GM23338 (cell line): Measurements from ENCODE around the gene LRMDA. TPM values are rescaled to one million over a fixed set of nuclear protein-coding genes. Genes with fewer than 3 reads are reported as not detected.

ENCODE experiments used
- ATAC-seq: fragments of 200-7000 bp; cut with Tn5 transposase; 3 replicates; pipeline ENCODE4 v1.9.1; 2020
- DNase-seq: peaks from one replicate; pipeline ENCODE4 v3.0.0-alpha.2; 2015; ENCODE audit warnings: low spot score
- H2AFZ ChIP-seq: fragments of 200-600 bp; sonication (generic); 2 replicates; pipeline ENCODE4 v1.8.0; 2016; ENCODE audit warnings: antibody characterized with exemption, mild to moderate bottlenecking, moderate library complexity
- H3F3A ChIP-seq: fragments of 200-600 bp; sonication (generic); replicated peaks from 2 replicates; pipeline ENCODE4 v1.8.0; 2017; ENCODE audit warnings: antibody characterized with exemption, mixed run types, low read depth
- H3K27ac ChIP-seq: fragments of 200-600 bp; sonication (generic); 2 replicates; pipeline ENCODE4 v1.6.1; 2016; ENCODE audit warnings: low read depth
- H3K27me3 ChIP-seq: fragments of 200-600 bp; sonication (generic); 2 replicates; pipeline ENCODE4 v1.8.0; 2016; ENCODE audit warnings: mild to moderate bottlenecking, mixed run types, moderate library complexity; ENCODE audit not compliant: insufficient read depth
- H3K36me3 ChIP-seq: fragments of 200-600 bp; sonication (generic); 2 replicates; pipeline ENCODE4 v1.8.0; 2016; ENCODE audit warnings: mild to moderate bottlenecking; ENCODE audit not compliant: insufficient read depth
- H3K4me1 ChIP-seq: fragments of 200-600 bp; sonication (generic); 2 replicates; pipeline ENCODE4 v1.8.0; 2016; ENCODE audit warnings: mild to moderate bottlenecking, moderate library complexity; ENCODE audit not compliant: insufficient read depth
- H3K4me2 ChIP-seq: fragments of 200-600 bp; sonication (generic); 2 replicates; pipeline ENCODE4 v1.7.1; 2017; ENCODE audit warnings: mixed run types
- H3K4me3 ChIP-seq: fragments of 200-600 bp; sonication (generic); 2 replicates; pipeline ENCODE4 v1.6.1; 2016; ENCODE audit warnings: mixed run types
- H3K79me2 ChIP-seq: fragments of 200-600 bp; sonication (generic); replicated peaks from 2 replicates; pipeline ENCODE4 v1.8.0; 2017; ENCODE audit warnings: mild to moderate bottlenecking; ENCODE audit not compliant: insufficient read depth
- H3K9me2 ChIP-seq: fragments of 200-600 bp; sonication (generic); 2 replicates; pipeline ENCODE4 v1.8.0; 2017; ENCODE audit not compliant: insufficient read depth
- H4K20me1 ChIP-seq: fragments of 200-600 bp; sonication (generic); replicated peaks from 2 replicates; pipeline ENCODE4 v1.8.0; 2017; ENCODE audit warnings: mild to moderate bottlenecking; ENCODE audit not compliant: insufficient read depth
- H3K27ac Mint-ChIP-seq: 2 replicates; pipeline ENCODE4 v1.8.0; 2020; ENCODE audit warnings: inconsistent platforms, mild to moderate bottlenecking, moderate library complexity, mixed read lengths
- H3K27me3 Mint-ChIP-seq: 3 replicates; pipeline ENCODE4 v1.8.0; 2022; ENCODE audit warnings: low read depth, mild to moderate bottlenecking, moderate library complexity, mixed read lengths, inconsistent platforms; ENCODE audit not compliant: insufficient read depth, poor library complexity
- H3K36me3 Mint-ChIP-seq: 3 replicates; pipeline ENCODE4 v1.8.0; 2021; ENCODE audit warnings: low read depth, mild to moderate bottlenecking, inconsistent platforms, moderate library complexity, mixed read lengths
- H3K4me1 Mint-ChIP-seq: 3 replicates; pipeline ENCODE4 v1.8.0; 2020; ENCODE audit warnings: mild to moderate bottlenecking, inconsistent platforms, mixed read lengths
- H3K4me3 Mint-ChIP-seq: 3 replicates; pipeline ENCODE4 v1.8.0; 2021; ENCODE audit warnings: moderate library complexity, mild to moderate bottlenecking, inconsistent platforms, mixed read lengths
- H3K9me3 Mint-ChIP-seq: 3 replicates; pipeline ENCODE4 v1.8.0; 2020; ENCODE audit warnings: moderate library complexity, mild to moderate bottlenecking, inconsistent platforms, mixed read lengths
- CREB1 ChIP-seq: fragments of 250-450 bp; sonication (Bioruptor Pico); IDR thresholded peaks from 2 replicates; pipeline ENCODE4 v1.5.0; 2020; ENCODE audit warnings: low read depth, mild to moderate bottlenecking, moderate library complexity
- CTCF ChIP-seq, 2 experiments: fragments of 200-600 bp in 1 of 2; sonication (generic) in 1 of 2; conservative IDR thresholded peaks; 2 replicates each; pipeline versions ENCODE4 v1.5.1 to v1.6.1; 2016 to 2017; ENCODE audit warnings: antibody characterized with exemption in 2 of 2, low read depth in 2 of 2, mild to moderate bottlenecking in 2 of 2, moderate library complexity in 1 of 2
- EZH2 ChIP-seq: fragments of 200-600 bp; sonication (generic); IDR thresholded peaks from one replicate; pipeline ENCODE4 v1.8.0; 2017; ENCODE audit warnings: antibody characterized with exemption, mild to moderate bottlenecking, low read depth; ENCODE audit not compliant: unreplicated experiment
- EZH2phosphoT487 ChIP-seq: fragments of 200-600 bp; sonication (generic); IDR thresholded peaks from one replicate; pipeline ENCODE4 v1.8.1; 2018; ENCODE audit warnings: antibody characterized with exemption; ENCODE audit not compliant: unreplicated experiment
- NANOG ChIP-seq: IDR thresholded peaks from 2 replicates; pipeline ENCODE4 v1.6.1; 2016; ENCODE audit warnings: antibody characterized with exemption, borderline replicate concordance
- POLR2AphosphoS5 ChIP-seq: IDR thresholded peaks from 2 replicates; pipeline ENCODE4 v1.6.1; 2016; ENCODE audit warnings: antibody characterized with exemption, low read depth
- STAT1 ChIP-seq: IDR thresholded peaks from one replicate; pipeline ENCODE4 v1.6.1; 2016; ENCODE audit warnings: antibody characterized with exemption; ENCODE audit not compliant: unreplicated experiment
- ZNF114 ChIP-seq: fragments of 250-450 bp; sonication (Bioruptor Pico); IDR thresholded peaks from 2 replicates; pipeline ENCODE4 v1.5.0; 2020; ENCODE audit warnings: mild to moderate bottlenecking, moderate library complexity
- ZNF331 ChIP-seq: fragments of 250-450 bp; sonication (Bioruptor Pico); IDR thresholded peaks from 2 replicates; pipeline ENCODE4 v1.5.0; 2020; ENCODE audit warnings: low read depth, mild to moderate bottlenecking, moderate library complexity
- ZNF462 ChIP-seq: fragments of 250-450 bp; sonication (Bioruptor Pico); IDR thresholded peaks from 2 replicates; pipeline ENCODE4 v1.5.0; 2020; ENCODE audit warnings: mild to moderate bottlenecking, moderate library complexity
- polyA plus RNA-seq: library from polyadenylated mRNA; unstranded; fragments of >200 nt; fragmentation: Nextera tagmentation; extraction: Ambion mirVana; gene quantifications from 2 replicates; pipeline ENCODE4 v1.2.1, GENCODE V29; 2016
- total RNA-seq: library from RNA; depleted of rRNA; stranded (reverse); fragments of >200 nt; shearing (Covaris generic); gene quantifications from 2 replicates; pipeline ENCODE4 v1.2.3, GENCODE V29; 2014
- TF ChIP-seq, protein P1 (sequence below): IDR thresholded peaks from one replicate; pipeline ENCODE4 v1.6.1; 2018; ENCODE audit warnings: antibody characterized with exemption; ENCODE audit not compliant: unreplicated experiment

Gene LRMDA
- total and polyA plus RNA-seq, 2 experiments from 2014 or later: 0.90 to 1.8 TPM

DNA sequence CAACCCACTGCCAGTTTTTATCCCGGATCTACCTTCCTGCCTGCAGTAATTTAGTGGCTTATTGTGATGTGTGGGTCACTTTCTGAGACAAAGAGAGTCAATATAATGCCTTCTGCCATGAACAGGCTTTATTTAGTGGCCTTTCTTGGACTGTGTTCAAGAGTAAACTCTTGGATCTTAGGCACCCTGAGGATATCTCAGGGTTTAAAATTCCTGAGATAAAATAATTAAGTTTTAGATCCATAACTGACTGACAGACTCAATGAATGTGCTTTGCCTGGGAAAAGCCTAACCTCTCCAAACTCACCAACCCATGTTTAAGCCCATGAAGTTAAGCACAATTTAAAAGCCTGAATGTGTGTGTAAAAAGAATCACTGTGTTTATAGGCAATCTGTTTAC lies 564.3 kb downstream of the LRMDA start:
- Histone ChIP-seq H3K9me2 (peaks cover 7% of the 10 kb centered on the region), H3K79me2 (no peaks in the 10 kb centered on the region), H3K4me3 (no peak overlapping the region), H3K4me1 (no peaks in the 10 kb centered on the region), H3K4me2 (no peak overlapping the region), H4K20me1 (no peaks in the 10 kb centered on the region), H3F3A (no peaks in the 10 kb centered on the region), H3K27ac (no peak overlapping the region), H2AFZ (no peak overlapping the region), H3K36me3 (no peaks in the 10 kb centered on the region), H3K27me3 (no peaks in the 10 kb centered on the region)
- no peak for TF ChIP-seq ZNF114
- no peak for TF ChIP-seq CREB1 (CRISPR knock-in tag)
- TF ChIP-seq EZH2phosphoT487: no peak
- no peak for TF ChIP-seq POLR2AphosphoS5
- no peak for TF ChIP-seq NANOG
- no peak for TF ChIP-seq ZNF331 (CRISPR knock-in tag)
- no peak for TF ChIP-seq EZH2
- Mint-ChIP-seq H3K36me3 (no peaks in the 10 kb centered on the region), H3K4me3 (no peak overlapping the region), H3K9me3 (no peaks in the 10 kb centered on the region; the same call in 2 of the 3 replicates), H3K27me3 (peaks cover 7% of the 10 kb centered on the region), H3K4me1 (no peaks in the 10 kb centered on the region), H3K27ac (no peak overlapping the region)
- DNase-seq: no peak
- no peak for ATAC-seq

DNA sequence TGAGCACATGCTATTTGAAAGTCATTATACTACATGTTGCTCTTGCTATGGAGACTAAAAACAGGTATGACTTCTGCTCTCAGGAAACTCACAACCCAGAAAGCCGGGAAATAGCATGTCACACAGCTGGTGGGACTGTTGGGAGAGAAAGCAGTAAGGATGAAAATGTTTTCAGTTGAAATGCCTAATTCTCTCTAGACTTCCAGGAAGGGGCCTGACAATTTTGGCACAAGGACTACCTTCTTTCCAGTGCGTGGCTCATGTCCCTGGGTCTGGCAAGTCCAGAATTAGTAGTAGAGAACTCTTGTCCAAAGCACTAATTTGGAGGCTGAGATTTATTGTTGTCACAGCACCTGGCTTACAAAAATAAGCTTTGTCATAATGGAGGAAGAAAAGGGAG lies 567.6 kb downstream of the LRMDA start:
- no peaks in the 10 kb centered on the region; the same call in 2 of the 3 replicates for H3K9me3 Mint-ChIP-seq
- Histone ChIP-seq H3K4me1 (peaks cover 21% of the 10 kb centered on the region), H3K4me2 (no peak overlapping the region), H3K79me2 (no peaks in the 10 kb centered on the region), H3K9me2 (peaks cover 7% of the 10 kb centered on the region; the same call in 1 of the 2 replicates), H3F3A (no peaks in the 10 kb centered on the region), H4K20me1 (no peaks in the 10 kb centered on the region), H3K4me3 (no peak overlapping the region), H2AFZ (no peak overlapping the region), H3K36me3 (no peaks in the 10 kb centered on the region), H3K27me3 (no peaks in the 10 kb centered on the region), H3K27ac (no peak overlapping the region)
- ATAC-seq: no peak
- no peaks in the 10 kb centered on the region for H3K36me3 Mint-ChIP-seq
- peaks cover 19% of the 10 kb centered on the region for H3K4me1 Mint-ChIP-seq
- H3K27ac Mint-ChIP-seq: no peak overlapping the region
- peaks cover 15% of the 10 kb centered on the region for H3K27me3 Mint-ChIP-seq
- no peak for DNase-seq
- H3K4me3 Mint-ChIP-seq: no peak overlapping the region
- TF ChIP-seq, protein P1, sequence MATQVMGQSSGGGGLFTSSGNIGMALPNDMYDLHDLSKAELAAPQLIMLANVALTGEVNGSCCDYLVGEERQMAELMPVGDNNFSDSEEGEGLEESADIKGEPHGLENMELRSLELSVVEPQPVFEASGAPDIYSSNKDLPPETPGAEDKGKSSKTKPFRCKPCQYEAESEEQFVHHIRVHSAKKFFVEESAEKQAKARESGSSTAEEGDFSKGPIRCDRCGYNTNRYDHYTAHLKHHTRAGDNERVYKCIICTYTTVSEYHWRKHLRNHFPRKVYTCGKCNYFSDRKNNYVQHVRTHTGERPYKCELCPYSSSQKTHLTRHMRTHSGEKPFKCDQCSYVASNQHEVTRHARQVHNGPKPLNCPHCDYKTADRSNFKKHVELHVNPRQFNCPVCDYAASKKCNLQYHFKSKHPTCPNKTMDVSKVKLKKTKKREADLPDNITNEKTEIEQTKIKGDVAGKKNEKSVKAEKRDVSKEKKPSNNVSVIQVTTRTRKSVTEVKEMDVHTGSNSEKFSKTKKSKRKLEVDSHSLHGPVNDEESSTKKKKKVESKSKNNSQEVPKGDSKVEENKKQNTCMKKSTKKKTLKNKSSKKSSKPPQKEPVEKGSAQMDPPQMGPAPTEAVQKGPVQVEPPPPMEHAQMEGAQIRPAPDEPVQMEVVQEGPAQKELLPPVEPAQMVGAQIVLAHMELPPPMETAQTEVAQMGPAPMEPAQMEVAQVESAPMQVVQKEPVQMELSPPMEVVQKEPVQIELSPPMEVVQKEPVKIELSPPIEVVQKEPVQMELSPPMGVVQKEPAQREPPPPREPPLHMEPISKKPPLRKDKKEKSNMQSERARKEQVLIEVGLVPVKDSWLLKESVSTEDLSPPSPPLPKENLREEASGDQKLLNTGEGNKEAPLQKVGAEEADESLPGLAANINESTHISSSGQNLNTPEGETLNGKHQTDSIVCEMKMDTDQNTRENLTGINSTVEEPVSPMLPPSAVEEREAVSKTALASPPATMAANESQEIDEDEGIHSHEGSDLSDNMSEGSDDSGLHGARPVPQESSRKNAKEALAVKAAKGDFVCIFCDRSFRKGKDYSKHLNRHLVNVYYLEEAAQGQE: no peak
- TF ChIP-seq EZH2 (no peak), EZH2phosphoT487 (no peak), ZNF114 (no peak), ZNF462 (CRISPR knock-in tag) (no peak), ZNF331 (CRISPR knock-in tag) (no peak), STAT1 (no peak), CTCF (conservative IDR thresholded peaks at IDR 0.05; ENCODE audit: low read depth in 2 of 2) (no peak), POLR2AphosphoS5 (no peak)
